Stimulated activated CD8-positive, alpha-beta memory T cell treated with anti-CD3 and anti-CD28 coated beads, Interleukin-7, amount 100 ng/mL, for 1 hour (primary cell): ENCODE results near the gene MRPL46.
"Not testable (repeated sequence)": the region's sequence is repeated elsewhere in the genome, so short reads cannot be mapped to it uniquely, and the experiment has no call there.

Experiments
- DNase-seq, 2 donors: peaks; one replicate each; pipeline ENCODE4 v3.0.0-alpha.2; 2020; ENCODE audit warnings: low read depth in 2 of 2

MRPL46 gene

DNA sequence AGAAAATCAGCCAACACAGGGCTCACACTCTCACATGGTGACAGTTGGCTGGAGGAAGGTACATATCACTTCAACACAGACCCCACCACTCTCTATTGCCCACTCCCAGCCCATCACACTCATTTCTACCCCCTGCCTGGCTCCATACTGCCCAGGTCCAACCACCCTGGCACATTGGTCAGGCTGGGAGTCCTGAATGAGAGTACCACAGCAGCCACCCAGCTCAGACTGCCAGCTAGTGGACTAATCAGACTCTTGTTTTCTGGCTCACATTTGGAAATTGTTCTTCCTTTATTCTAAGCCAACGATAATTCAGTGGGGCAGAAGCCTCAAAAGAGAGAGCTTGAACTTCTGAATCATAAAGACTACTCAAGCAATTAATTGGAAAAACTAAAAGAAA is 20.0 kb downstream of the MRPL46 start:
- DNase-seq, result no peak

DNA sequence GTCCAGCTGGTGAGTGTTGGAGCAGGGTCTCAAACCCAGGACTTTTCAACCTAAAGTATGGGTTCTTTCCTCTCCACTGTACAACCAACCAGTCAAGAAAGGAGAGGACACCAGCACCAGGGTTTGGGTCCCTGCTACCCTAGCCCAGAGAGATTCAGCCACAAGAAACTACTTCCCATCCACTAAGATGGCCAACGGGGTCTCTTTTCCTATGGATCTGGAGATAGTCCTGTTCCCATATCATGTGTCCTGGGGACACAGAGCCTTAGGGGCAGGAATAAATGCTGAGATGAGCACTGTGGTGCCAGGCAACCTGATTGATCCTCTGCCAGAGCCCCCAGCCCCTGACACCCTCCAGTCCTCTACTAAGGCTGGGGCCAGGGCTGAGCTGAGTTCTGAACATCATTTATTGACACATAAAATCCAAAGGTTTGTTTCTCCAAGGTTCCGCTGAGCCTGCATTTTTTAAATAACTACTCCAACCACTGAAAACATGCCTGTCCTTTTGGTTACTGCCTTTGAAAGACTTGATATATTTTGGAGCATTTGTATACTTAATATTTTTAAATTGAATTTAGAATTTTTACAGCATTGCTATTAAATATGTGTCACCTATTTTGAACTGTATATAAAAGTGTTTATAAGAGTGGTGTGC is 26.0 kb downstream of the MRPL46 start:
- DNase-seq, result no peak

DNA sequence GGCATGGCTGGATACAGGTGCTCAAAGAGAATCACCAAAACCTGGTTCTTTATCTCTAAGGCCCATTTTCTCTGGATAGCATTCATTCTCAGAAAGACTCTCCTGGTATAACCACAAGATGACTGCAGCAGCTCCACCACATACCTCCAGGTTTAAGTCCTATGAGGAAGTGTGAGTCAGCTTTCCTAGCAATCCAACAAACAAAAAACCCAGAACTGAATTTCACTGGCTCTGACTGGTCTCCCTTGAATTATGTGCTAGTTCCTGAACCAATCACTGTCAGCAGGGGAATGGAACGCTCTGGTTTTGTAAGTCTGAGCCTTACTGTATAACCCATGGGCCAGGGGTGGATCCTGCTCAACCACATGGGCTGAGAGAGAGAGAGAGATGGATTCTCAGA is 27.2 kb downstream of the MRPL46 start:
- no peak for DNase-seq

DNA sequence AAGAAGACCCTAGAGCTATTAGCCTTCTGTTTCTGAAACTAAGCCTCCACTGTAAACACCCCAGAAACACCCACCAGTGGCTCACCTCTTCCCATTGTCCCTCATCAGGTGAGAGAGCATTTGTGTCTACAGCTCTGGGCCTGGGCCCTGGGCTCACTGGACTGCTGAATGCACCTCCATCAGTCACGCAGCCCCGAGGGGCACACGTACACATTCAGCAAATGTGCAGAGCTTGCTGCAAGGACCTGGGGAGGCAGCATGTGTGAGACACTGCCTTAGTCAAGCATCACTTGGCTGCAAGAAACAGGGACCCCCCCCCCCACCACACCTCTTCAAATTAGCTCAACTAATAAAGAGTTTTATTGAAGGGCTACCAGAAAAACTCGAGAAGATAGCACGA is 29.0 kb downstream of the MRPL46 start:
- no peak for DNase-seq

DNA sequence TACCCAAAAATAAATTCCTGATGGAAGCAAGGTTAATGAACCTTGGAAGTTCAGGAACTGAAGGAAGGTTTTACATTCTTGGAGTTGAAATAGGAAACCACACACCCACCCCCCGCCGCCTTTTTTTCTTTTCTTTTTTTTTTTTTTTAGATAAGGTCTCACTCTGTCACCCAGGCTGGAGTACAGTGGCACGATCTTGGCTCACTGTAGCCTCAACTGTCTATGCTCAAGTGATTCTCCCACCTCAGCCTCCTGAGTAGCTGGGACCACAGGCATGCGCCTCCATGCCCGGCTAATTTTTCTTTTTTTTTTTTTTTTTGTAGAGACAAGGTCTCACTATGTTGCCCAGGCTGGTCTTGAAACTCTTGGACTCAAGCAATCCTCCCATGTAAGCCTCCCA is 33.1 kb downstream of the MRPL46 start:
- DNase-seq, result not testable (repeated sequence)

DNA sequence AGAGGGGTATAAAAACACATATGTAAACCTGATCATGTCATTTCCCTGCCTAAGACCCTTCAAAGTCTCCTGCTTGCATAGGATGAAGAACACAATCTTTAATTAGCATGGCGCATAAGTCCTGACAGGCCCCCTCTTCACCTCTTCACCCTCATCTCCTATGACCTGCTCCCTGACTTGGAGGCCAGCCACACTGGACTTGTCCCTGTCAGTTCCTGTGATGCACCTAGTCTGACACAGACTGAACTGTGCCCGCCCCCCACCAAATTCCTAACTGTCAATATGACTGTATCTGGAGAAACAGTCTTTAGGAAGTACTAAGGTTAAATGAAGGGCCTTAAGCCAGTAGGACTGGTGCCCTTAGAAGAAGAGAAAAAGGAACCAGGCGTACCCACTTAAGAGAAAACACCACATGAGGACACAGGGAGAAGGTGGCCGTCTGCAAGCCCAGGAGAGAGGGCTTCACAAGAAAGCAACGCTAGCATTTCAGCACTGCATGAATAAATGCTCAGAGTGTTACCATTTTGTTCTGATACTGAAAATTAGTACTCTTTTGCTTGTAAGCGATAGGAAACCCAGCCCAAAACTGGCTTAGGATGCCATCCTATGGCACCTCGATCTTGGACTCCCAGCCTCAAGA is 34.0 kb downstream of the MRPL46 start:
- DNase-seq, result no peak

DNA sequence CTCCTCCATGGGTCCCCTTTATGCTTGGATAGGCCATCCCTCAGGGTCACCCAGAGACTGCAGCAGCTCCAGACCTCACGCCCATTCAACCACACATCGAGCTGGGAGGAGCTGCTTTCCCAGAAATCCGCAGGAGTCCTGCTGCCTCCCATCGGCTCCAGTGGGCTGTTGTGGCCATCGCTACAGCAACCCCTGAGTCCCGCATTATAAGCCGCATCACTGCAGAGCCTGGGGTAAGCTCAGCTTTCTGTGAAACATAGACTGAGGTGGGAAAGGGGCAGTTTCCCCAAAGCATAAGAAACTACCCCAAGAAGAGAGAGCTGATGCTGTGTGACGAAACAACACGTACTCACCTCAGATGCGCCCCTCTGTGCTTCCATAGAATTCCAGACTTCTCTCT is 35.7 kb downstream of the MRPL46 start:
- no peak for DNase-seq

DNA sequence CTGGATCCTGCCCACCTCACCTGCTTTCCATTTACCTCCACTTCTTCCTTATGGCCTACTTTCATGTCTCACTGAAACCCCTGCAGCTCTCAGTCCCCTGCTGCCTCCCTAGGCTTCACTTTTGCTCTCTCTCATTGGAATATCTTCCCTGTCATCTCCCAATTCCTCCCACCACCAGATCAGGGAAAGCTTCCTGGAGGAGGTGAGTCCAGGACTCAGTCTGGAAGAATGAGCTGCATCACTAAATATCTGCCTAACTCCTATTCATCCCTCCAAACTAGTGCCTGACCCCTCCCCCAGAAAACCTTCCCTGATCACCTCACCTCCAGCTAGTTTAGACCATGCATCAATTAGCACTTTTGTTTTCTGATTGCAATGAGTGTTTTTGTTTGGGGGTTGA is 37.1 kb downstream of the MRPL46 start:
- DNase-seq, result no peak

DNA sequence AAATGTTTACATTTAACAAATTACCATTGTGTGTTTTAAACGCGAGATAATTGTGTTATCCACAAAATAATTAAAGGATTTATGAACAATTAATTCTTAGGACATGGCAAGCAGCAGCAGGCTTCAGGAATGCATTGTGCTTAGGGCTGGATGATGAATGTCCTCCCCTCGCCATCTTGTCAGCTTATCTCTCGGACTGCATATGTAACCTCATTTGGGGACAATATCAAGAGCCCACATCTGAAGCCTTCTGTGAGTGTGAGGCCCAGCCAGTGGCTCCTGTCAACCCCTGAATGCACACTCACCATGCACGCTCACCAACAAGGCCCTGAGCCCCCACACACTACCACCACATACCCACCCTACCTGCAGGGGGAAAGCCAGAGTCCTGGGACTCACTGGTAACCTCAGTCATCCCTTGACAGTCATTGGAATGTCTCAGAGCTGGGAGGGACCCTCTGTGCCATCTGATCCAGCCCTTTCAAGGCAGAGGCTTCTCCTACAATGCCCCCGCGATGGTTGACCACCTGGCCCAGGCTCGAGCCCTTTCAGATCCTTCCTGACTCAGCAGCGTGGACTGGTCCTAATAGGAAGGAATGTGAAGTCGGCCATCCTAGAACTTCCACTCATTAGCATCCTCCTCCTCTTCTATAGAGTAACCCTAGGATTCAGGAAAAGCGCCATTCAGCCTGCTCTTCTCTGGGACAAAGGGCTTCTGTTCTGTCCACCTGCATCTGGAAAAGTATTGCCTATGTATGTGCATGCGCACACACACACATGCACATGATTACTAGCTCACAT is 38.2 kb downstream of the MRPL46 start:
- no peak for DNase-seq

DNA sequence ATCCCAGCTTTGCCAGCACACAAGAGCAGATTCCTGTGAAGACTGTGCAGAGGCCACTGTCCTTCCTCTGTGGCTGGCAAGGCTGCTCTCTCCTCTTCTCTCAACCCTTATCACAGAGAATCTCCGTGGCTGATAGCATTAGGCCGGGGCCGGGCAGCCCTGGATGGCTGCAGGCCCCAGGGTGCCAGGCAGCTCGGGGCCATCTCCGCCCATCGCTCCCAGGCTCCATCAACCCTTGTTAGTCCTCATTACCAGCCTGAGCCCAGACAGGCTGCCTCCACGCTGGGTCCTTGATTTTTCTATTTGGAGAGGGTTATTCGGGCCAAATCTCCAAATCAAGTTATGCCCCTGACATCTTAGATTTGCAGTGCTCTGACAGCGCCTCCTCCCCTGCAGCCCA is 39.1 kb downstream of the MRPL46 start:
- no peak for DNase-seq

DNA sequence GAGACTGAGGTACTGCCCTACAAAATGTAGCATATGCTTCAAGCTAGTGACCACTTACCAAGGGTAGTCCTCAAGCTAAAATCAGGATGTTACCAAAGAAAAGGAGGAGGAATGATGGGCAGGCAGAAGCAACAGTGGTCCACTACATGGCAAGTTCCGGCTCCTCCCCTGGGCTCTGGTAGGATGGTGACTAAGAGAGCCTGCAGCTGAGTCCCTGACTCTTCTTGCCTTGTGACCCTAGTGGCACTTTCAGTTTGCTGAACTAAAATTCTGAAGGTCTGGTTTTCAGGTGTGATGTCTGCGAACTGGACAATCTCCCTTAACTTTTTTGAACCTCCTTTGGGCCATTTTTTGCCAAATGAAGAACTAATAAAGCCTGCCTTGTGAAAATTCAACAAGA is 40.9 kb downstream of the MRPL46 start:
- DNase-seq, result no peak

DNA sequence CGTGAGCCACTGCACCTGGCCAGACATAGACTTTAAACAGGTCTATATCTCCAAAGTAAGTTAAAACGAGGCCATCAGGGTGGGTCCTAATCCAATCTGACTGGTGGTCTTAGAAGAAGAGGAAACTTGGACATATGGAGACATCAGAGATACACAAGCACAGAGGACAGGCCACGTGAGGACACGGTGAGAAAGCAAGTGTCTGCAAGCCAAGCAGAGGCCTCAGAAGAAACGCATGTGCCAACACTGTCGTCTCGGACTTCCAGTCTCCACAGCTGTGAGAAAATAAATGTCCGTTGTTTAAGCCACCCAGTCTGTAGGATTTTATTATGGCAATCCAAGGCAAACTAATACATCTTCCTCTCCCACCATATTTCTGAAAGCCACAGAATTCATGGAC is 43.9 kb downstream of the MRPL46 start:
- no peak for DNase-seq

DNA sequence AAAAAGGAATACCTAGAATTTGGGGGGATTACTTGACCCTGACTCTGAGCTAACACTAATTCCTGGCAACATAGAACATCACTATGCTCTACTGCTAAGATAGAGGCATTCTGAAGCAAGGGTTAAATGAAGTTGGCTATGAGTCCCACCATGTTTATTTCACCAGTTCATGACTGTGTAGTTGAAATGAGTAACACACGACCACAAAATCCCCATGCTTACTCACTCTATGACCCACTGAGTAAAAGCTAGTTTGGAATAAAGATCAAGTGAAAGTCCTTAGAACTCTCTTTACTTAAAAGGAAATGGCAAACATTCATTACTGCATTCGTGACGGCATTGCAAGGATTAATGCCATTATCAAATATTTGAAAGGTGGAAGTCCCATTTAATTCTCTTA is 47.4 kb downstream of the MRPL46 start:
- no peak for DNase-seq
